GM13976 (cell line): ENCODE measurements around the gene TTC8.
A peak's percentile ranks its signal among the peaks of the same experiment; 100 is the strongest.
"Not testable (repeated sequence)": the region's sequence is repeated elsewhere in the genome, so short reads cannot be mapped to it uniquely, and the experiment has no call there.

Source experiments
- DNase-seq: peaks from one replicate; pipeline ENCODE4 v3.0.0; 2012; ENCODE audit warnings: low spot score
- CTCF ChIP-seq: IDR thresholded peaks from 2 replicates; pipeline ENCODE4 v1.5.1; 2012; ENCODE audit warnings: borderline replicate concordance, mild to moderate bottlenecking; ENCODE audit not compliant: insufficient read depth; ENCODE audit errors: extremely low read depth, missing control alignments, control extremely low read depth
- in situ Hi-C: fragments of 300-500 bp; cut with MboI; formaldehyde crosslinking; loops from one replicate; pipeline ENCODE4 v1.12.0; 2022; ENCODE audit warnings: low sequenced_read_pairs, mixed read lengths, inconsistent platforms; ENCODE audit not compliant: unreplicated experiment

Gene TTC8

GRCh38 chr14:88824314-88825077 is at the start of gene TTC8:
TSS of gene TTC8 (plus strand) at chr14:88824651. CDS start at chr14:88824708, 57 bp downstream.
- DNase-seq = peak; percentile 91
- in situ Hi-C loops = no loop called here
- TF ChIP-seq CTCF = no peak

GRCh38 chr14:88775532-88775931 is 48.9 kb upstream of the TTC8 start:
- DNase-seq = no peak
- in situ Hi-C loops = no loop called here
- TF ChIP-seq CTCF = no peak

GRCh38 chr14:88785911-88786310 is 38.5 kb upstream of the TTC8 start:
- in situ Hi-C loops = no loop called here
- DNase-seq = no peak
- no peak for TF ChIP-seq CTCF

GRCh38 chr14:88786715-88787114 is 37.7 kb upstream of the TTC8 start:
- TF ChIP-seq CTCF = no peak
- in situ Hi-C loops = no loop called here
- no peak for DNase-seq

- DNase-seq, in situ Hi-C loops: not testable (repeated sequence)
Observed at GRCh38 chr14:88789573-88789972, 34.9 kb upstream of the TTC8 start.

GRCh38 chr14:88790501-88791251 is 33.8 kb upstream of the TTC8 start:
- TF ChIP-seq CTCF = no peak
- in situ Hi-C loops = no loop called here
- no peak for DNase-seq

GRCh38 chr14:88791252-88791621 is 33.2 kb upstream of the TTC8 start:
- in situ Hi-C loops = no loop called here
- no peak for DNase-seq
- no peak for TF ChIP-seq CTCF
